Measurements from ENCODE around the gene LYPD8.

DNA sequence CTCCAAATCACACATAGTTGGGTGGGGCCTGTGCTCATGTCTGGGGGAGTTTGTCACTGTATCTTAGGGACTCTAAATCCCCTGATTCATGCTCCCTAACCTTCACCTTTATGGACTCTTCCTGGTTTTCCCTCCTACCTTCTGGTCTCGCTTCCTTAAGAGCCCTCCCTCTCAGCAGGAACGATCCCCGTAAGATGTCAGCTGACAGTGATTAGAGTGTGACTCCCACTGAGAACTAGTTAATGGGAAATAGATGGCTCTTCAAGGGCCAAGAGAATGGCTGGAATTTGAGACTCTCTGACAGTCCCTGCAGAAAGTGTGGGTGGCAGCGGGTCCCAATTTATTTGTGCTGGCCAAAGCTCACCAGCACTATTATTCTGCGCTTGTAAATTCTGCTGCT lies 22.0 kb downstream of the LYPD8 start:
- TF ChIP-seq POLR2A (IDR thresholded peaks at IDR 0.05; ENCODE audit: low read depth), result no peak
- no peak for TF ChIP-seq POLR2AphosphoS5 (IDR thresholded peaks at IDR 0.05)
- TF ChIP-seq, protein P1, sequence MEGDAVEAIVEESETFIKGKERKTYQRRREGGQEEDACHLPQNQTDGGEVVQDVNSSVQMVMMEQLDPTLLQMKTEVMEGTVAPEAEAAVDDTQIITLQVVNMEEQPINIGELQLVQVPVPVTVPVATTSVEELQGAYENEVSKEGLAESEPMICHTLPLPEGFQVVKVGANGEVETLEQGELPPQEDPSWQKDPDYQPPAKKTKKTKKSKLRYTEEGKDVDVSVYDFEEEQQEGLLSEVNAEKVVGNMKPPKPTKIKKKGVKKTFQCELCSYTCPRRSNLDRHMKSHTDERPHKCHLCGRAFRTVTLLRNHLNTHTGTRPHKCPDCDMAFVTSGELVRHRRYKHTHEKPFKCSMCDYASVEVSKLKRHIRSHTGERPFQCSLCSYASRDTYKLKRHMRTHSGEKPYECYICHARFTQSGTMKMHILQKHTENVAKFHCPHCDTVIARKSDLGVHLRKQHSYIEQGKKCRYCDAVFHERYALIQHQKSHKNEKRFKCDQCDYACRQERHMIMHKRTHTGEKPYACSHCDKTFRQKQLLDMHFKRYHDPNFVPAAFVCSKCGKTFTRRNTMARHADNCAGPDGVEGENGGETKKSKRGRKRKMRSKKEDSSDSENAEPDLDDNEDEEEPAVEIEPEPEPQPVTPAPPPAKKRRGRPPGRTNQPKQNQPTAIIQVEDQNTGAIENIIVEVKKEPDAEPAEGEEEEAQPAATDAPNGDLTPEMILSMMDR (IDR thresholded peaks at IDR 0.05), result no peak
- TF ChIP-seq EP300 (IDR thresholded peaks at IDR 0.05), result no peak
